Thoracic aorta (tissue), 2 donors: Measurements from ENCODE around the gene TRIO. TPM values are rescaled to one million over a fixed set of nuclear protein-coding genes. Genes with fewer than 3 reads are reported as not detected.

ENCODE experiments used
- ATAC-seq: fragments of 150-250 bp; one replicate; pipeline ENCODE4 v1.8.0; 2017; ENCODE audit warnings: low read depth; ENCODE audit not compliant: insufficient number of reproducible peaks, low FRiP score
- DNase-seq: peaks from one replicate; pipeline ENCODE4 v3.0.0-alpha.2; 2020; ENCODE audit warnings: low spot score
- H3K27ac ChIP-seq, 2 donors: fragments of 200-600 bp; sonication (generic); 1 replicate in 1 of 2; 2 replicates in 1 of 2; pipeline ENCODE4 v1.5.1; 2016; ENCODE audit warnings: mild to moderate bottlenecking in 2 of 2, moderate library complexity in 2 of 2
- H3K27me3 ChIP-seq: fragments of 200-600 bp; sonication (generic); replicated peaks from 2 replicates; pipeline ENCODE4 v1.6.0; 2016; ENCODE audit warnings: mild to moderate bottlenecking; ENCODE audit not compliant: insufficient read depth
- H3K36me3 ChIP-seq: fragments of 200-600 bp; sonication (generic); one replicate; pipeline ENCODE4 v1.5.1; 2016
- H3K4me1 ChIP-seq, 2 donors: fragments of 200-600 bp; sonication (generic); 1 replicate in 1 of 2; 2 replicates in 1 of 2; pipeline versions ENCODE4 v1.5.1 to v1.6.0; 2016; ENCODE audit warnings: low read depth in 2 of 2, mild to moderate bottlenecking in 1 of 2; ENCODE audit not compliant: control insufficient read depth in 1 of 2
- H3K4me3 ChIP-seq: fragments of 200-600 bp; sonication (generic); 2 replicates; pipeline ENCODE4 v1.5.1; 2016; ENCODE audit warnings: mild to moderate bottlenecking
- H3K9me3 ChIP-seq: fragments of 200-600 bp; sonication (generic); 2 replicates; pipeline ENCODE4 v1.5.1; 2016
- total RNA-seq, 2 donors: library from RNA; depleted of rRNA; stranded (reverse); fragments of >200 nt; gene quantifications; one replicate each; pipeline versions ENCODE4 v1.1.0 to v1.2.3, GENCODE V29; 2016
- TF ChIP-seq, protein P1 (sequence below): fragments of 200-600 bp; sonication (generic); IDR thresholded peaks from one replicate; pipeline ENCODE4 v1.5.1; 2019; ENCODE audit warnings: antibody characterized with exemption

TRIO gene
- total RNA-seq, 2 donors from 2014 or later: 219 to 300 TPM

- Histone ChIP-seq H3K27ac (no peak overlapping the region), H3K4me1 (peaks cover 2 to 8% of the 10 kb centered on the region in 2 donors), H3K27me3 (no peaks in the 10 kb centered on the region), H3K4me3 (no peak overlapping the region), H3K9me3 (no peaks in the 10 kb centered on the region), H3K36me3 (peaks cover 1% of the 10 kb centered on the region)
- TF ChIP-seq, protein P1, sequence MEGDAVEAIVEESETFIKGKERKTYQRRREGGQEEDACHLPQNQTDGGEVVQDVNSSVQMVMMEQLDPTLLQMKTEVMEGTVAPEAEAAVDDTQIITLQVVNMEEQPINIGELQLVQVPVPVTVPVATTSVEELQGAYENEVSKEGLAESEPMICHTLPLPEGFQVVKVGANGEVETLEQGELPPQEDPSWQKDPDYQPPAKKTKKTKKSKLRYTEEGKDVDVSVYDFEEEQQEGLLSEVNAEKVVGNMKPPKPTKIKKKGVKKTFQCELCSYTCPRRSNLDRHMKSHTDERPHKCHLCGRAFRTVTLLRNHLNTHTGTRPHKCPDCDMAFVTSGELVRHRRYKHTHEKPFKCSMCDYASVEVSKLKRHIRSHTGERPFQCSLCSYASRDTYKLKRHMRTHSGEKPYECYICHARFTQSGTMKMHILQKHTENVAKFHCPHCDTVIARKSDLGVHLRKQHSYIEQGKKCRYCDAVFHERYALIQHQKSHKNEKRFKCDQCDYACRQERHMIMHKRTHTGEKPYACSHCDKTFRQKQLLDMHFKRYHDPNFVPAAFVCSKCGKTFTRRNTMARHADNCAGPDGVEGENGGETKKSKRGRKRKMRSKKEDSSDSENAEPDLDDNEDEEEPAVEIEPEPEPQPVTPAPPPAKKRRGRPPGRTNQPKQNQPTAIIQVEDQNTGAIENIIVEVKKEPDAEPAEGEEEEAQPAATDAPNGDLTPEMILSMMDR: no peak
- DNase-seq (no peak), ATAC-seq (no peak)
Measured at GRCh38 chr5:14306329-14306815, 163.2 kb downstream of the TRIO start.

- TF ChIP-seq, protein P1: no peak
- ATAC-seq: no peak
- Histone ChIP-seq H3K4me1 (peaks cover 7 to 22% of the 10 kb centered on the region in 2 donors), H3K27me3 (no peaks in the 10 kb centered on the region), H3K9me3 (no peaks in the 10 kb centered on the region), H3K4me3 (no peak overlapping the region), H3K36me3 (peaks cover 6% of the 10 kb centered on the region), H3K27ac (no peak overlapping the region)
- no peak for DNase-seq
Measured at GRCh38 chr5:14308384-14309154, 165.4 kb downstream of the TRIO start.

DNA sequence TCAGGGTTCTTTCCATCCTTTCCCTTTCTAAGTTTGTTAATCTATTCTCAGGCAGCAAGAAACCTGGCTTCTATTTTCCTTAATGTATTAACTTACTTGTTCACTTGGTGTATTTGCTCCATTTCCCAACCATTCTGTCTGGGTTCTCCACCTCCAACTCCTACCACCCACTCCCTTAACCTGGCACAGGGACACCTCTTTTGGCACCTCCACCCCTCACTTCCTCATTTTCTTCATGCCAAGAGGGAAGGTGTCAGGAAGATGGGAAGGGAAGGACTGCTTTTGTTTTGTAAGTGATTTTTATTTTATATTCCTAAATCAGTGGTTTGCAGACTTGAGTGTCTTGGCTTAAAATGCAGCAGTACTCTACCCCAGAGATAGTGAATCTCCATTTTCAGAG is 166.1 kb downstream of the TRIO start:
- peaks cover 6% of the 10 kb centered on the region for H3K36me3 ChIP-seq
- no peaks in the 10 kb centered on the region for H3K9me3 ChIP-seq
- H3K27ac ChIP-seq: no peak overlapping the region
- peaks cover 7 to 24% of the 10 kb centered on the region in 2 donors for H3K4me1 ChIP-seq
- H3K4me3 ChIP-seq: no peak overlapping the region
- ATAC-seq: no peak
- H3K27me3 ChIP-seq: no peaks in the 10 kb centered on the region
- no peak for DNase-seq
- TF ChIP-seq, protein P1: no peak

GRCh38 chr5:14309878-14310531 is 166.9 kb downstream of the TRIO start:
- Histone ChIP-seq H3K27me3 (no peaks in the 10 kb centered on the region), H3K4me3 (no peak overlapping the region), H3K36me3 (peaks cover 6% of the 10 kb centered on the region), H3K9me3 (no peaks in the 10 kb centered on the region), H3K27ac (no peak overlapping the region), H3K4me1 (peaks cover 7 to 32% of the 10 kb centered on the region in 2 donors)
- TF ChIP-seq, protein P1: no peak
- DNase-seq (no peak), ATAC-seq (no peak)

- Histone ChIP-seq H3K27ac (no peak overlapping the region), H3K27me3 (no peaks in the 10 kb centered on the region), H3K4me1 (peaks cover 7 to 34% of the 10 kb centered on the region in 2 donors), H3K4me3 (no peak overlapping the region), H3K9me3 (no peaks in the 10 kb centered on the region), H3K36me3 (peaks cover 6% of the 10 kb centered on the region)
- TF ChIP-seq, protein P1: no peak
- DNase-seq: no peak
- no peak for ATAC-seq
Measured at GRCh38 chr5:14310901-14311300, 167.8 kb downstream of the TRIO start.
